Peyer's patch (tissue), 4 donors: ENCODE measurements around the gene AKR7A2. TPM values are rescaled to one million over a fixed set of nuclear protein-coding genes. Genes with fewer than 3 reads are reported as not detected.

ENCODE experiments used
- DNase-seq, 3 donors: peaks; one replicate each; pipeline ENCODE4 v3.0.0-alpha.2; 2017 to 2019
- H3K27ac ChIP-seq, 4 donors: fragments of 200-600 bp; sonication (generic); one replicate each; pipeline ENCODE4 v1.5.1; 2016 to 2019
- H3K27me3 ChIP-seq, 2 donors: fragments of 200-600 bp; sonication (generic); one replicate each; pipeline ENCODE4 v1.5.1; 2019
- H3K36me3 ChIP-seq, 3 donors: fragments of 200-600 bp; sonication (generic); one replicate each; pipeline ENCODE4 v1.5.1; 2016 to 2019
- H3K4me1 ChIP-seq, 4 donors: fragments of 200-600 bp; sonication (generic); one replicate each; pipeline ENCODE4 v1.5.1; 2016 to 2019
- H3K4me3 ChIP-seq, 4 donors: fragments of 200-600 bp; sonication (generic); 1 replicate in 3 of 4; 2 replicates in 1 of 4; pipeline ENCODE4 v1.5.1; 2016 to 2019; ENCODE audit warnings: mild to moderate bottlenecking in 1 of 4
- H3K9me3 ChIP-seq, 4 donors: fragments of 200-600 bp; sonication (generic); one replicate each; pipeline ENCODE4 v1.5.1; 2016 to 2019; ENCODE audit warnings: mild to moderate bottlenecking in 1 of 4
- CTCF ChIP-seq, 6 experiments: fragments of 450-650 bp in 4 of 6; fragments of 200-600 bp in 2 of 6; sonication (generic) in 1 of 6; IDR thresholded peaks; one replicate each; pipeline ENCODE4 v1.5.1; 2017 to 2019; ENCODE audit warnings: antibody characterized with exemption in 6 of 6, mild to moderate bottlenecking in 3 of 6, moderate library complexity in 1 of 6
- POLR2A ChIP-seq, 2 donors: fragments of 450-650 bp; IDR thresholded peaks; one replicate each; pipeline ENCODE4 v1.5.1; 2017; ENCODE audit warnings: antibody characterized with exemption in 2 of 2, mild to moderate bottlenecking in 2 of 2, moderate library complexity in 2 of 2
- total RNA-seq, 4 donors: library from RNA; depleted of rRNA; stranded (reverse); fragments of >200 nt; gene quantifications; one replicate each; pipeline ENCODE4 v1.1.0, GENCODE V29; 2016

The AKR7A2 gene
- total RNA-seq, 4 donors from 2014 or later: 56.1 to 168 (median 137) TPM

DNA sequence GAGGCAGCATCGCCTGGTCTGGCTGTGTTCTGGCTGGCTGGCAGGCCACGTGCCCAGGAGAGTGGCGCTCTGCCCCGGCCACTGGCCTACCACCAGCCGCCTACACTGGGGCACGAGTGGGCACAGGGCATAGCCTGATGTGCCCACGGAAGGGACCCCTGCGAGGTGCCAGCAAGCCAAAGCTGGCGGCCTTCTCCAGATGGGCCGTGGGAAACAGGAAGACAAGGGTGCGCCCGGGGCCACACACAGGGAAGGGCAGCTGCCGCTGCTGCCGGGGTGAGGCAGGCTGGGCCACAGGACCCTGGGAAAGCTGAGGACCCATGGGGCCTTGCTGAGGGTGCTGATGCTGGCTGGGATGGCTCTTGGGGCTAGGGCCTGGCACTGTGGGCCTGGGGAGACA, 40.9 kb upstream of the AKR7A2 start:
- H3K27ac ChIP-seq: peak overlapping the region in 2 of 4 donors; percentile 40 to 43
- DNase-seq: no peak
- H3K4me3 ChIP-seq: no peak overlapping the region
- no peaks in the 10 kb centered on the region for H3K27me3 ChIP-seq
- TF ChIP-seq CTCF (IDR thresholded peaks at IDR 0.05) (no peak), POLR2A (IDR thresholded peaks at IDR 0.05) (no peak)
- peaks cover 0 to 15% (median 0%) of the 10 kb centered on the region in 4 donors for H3K4me1 ChIP-seq
- H3K36me3 ChIP-seq: peaks cover 0 to 89% (median 0%) of the 10 kb centered on the region in 3 donors
- no peaks in the 10 kb centered on the region for H3K9me3 ChIP-seq

DNA sequence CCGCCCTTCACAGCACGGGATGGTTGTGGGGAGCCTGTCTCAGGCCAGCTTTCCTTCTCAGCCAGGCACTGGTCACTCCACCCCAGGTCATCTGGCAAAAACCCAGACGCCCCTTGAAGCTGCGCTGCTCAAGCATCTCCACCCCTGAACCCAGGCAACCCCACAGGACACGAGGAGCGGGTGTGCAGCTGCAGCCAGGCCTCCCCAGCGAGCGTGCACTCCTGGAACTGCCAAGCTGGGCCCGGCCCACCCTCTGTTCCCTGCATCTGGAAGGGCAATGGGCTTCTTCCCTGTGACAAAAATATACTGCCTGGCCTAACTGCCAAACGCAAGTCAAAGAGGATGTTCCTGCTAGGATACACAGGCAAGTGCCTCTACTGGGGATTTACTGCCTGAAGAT, 39.9 kb upstream of the AKR7A2 start:
- H3K36me3 ChIP-seq: peaks cover 0 to 79% (median 0%) of the 10 kb centered on the region in 3 donors
- TF ChIP-seq CTCF (IDR thresholded peaks at IDR 0.05): no peak
- DNase-seq: no peak
- no peaks in the 10 kb centered on the region for H3K9me3 ChIP-seq
- peak overlapping the region in 2 of 4 donors; percentile 25 to 37 for H3K27ac ChIP-seq
- H3K4me3 ChIP-seq: no peak overlapping the region
- H3K27me3 ChIP-seq: no peaks in the 10 kb centered on the region
- peaks cover 0 to 15% (median 0%) of the 10 kb centered on the region in 4 donors for H3K4me1 ChIP-seq

DNA sequence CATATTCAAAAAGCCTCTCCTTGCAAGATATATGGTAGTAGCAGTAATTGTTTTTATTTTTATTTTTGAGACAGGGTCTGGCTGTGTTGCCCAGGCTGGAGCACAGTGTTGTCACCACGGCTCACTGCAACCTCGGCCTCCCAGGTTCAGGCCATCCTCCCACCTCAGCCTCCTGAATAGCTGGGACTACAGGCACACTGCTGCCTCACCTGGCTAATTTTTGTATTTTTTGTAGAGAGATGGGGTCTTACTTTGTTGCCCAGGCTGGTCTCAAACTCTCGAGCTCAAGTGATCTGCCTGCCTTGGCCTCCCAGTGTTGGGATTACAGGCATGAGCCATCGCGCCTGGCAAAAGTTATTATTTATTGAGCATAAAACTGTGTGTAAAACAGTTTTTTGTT, 38.6 kb upstream of the AKR7A2 start:
- H3K4me1 ChIP-seq: peaks cover 0 to 15% (median 0%) of the 10 kb centered on the region in 4 donors
- DNase-seq: no peak
- H3K4me3 ChIP-seq: no peak overlapping the region
- no peaks in the 10 kb centered on the region for H3K9me3 ChIP-seq
- H3K36me3 ChIP-seq: peaks cover 0 to 70% (median 0%) of the 10 kb centered on the region in 3 donors
- H3K27ac ChIP-seq: no peak overlapping the region
- no peaks in the 10 kb centered on the region for H3K27me3 ChIP-seq
- TF ChIP-seq CTCF (IDR thresholded peaks at IDR 0.05) (no peak), POLR2A (IDR thresholded peaks at IDR 0.05) (no peak)

DNA sequence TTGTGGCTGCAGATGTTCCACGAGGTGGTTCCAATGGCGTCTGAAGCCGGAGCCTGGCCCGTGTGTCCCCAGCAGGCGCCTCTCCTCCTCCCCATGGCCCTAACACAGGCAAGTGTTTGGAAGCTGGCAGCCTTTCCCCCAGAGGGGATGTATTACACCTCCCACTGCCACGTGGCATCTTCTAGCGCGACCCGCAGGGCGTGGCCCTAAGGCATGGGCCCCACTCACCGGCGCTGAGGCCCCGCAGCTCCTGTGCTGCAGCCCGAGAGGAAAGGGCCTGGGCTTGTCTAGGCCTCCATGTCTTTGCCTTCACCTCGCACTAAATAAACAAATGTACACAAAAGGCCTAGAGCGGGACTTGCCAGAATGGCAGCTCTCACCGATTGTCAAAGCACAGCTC, 38.1 kb upstream of the AKR7A2 start:
- H3K27me3 ChIP-seq: no peaks in the 10 kb centered on the region
- no peak for DNase-seq
- H3K27ac ChIP-seq: peak overlapping the region in 1 of 4 donors; percentile 23
- H3K9me3 ChIP-seq: no peaks in the 10 kb centered on the region
- no peak for TF ChIP-seq POLR2A (IDR thresholded peaks at IDR 0.05)
- TF ChIP-seq CTCF (IDR thresholded peaks at IDR 0.05): no peak
- no peak overlapping the region for H3K4me3 ChIP-seq
- H3K4me1 ChIP-seq: peaks cover 0 to 18% (median 0%) of the 10 kb centered on the region in 4 donors
- peaks cover 0 to 70% (median 0%) of the 10 kb centered on the region in 3 donors for H3K36me3 ChIP-seq

- H3K36me3 ChIP-seq: peaks cover 0 to 70% (median 0%) of the 10 kb centered on the region in 3 donors
- H3K4me1 ChIP-seq: peaks cover 0 to 28% (median 0%) of the 10 kb centered on the region in 4 donors
- H3K27ac ChIP-seq: peak overlapping the region in 1 of 4 donors; percentile 23
- H3K9me3 ChIP-seq: no peaks in the 10 kb centered on the region
- TF ChIP-seq CTCF (IDR thresholded peaks at IDR 0.05) (no peak), POLR2A (IDR thresholded peaks at IDR 0.05) (no peak)
- no peaks in the 10 kb centered on the region for H3K27me3 ChIP-seq
- DNase-seq: no peak
- H3K4me3 ChIP-seq: no peak overlapping the region
These were observed 36.7 kb upstream of the AKR7A2 start for GRCh38 chr1:19348441-19349198.
